GM18520 (cell line): ENCODE data around the gene MRPL14.
"Not testable (repeated sequence)": the region's sequence is repeated elsewhere in the genome, so short reads cannot be mapped to it uniquely, and the experiment has no call there.

Experiments used
- ATAC-seq: cut with Tn5 transposase; IDR thresholded peaks from one replicate; pipeline ENCODE4 v1.9.1; 2021; ENCODE audit not compliant: unreplicated experiment

The MRPL14 gene

GRCh38 chr6:44150317-44150917 is 23.2 kb upstream of the MRPL14 start:
- ATAC-seq, result no peak

DNA sequence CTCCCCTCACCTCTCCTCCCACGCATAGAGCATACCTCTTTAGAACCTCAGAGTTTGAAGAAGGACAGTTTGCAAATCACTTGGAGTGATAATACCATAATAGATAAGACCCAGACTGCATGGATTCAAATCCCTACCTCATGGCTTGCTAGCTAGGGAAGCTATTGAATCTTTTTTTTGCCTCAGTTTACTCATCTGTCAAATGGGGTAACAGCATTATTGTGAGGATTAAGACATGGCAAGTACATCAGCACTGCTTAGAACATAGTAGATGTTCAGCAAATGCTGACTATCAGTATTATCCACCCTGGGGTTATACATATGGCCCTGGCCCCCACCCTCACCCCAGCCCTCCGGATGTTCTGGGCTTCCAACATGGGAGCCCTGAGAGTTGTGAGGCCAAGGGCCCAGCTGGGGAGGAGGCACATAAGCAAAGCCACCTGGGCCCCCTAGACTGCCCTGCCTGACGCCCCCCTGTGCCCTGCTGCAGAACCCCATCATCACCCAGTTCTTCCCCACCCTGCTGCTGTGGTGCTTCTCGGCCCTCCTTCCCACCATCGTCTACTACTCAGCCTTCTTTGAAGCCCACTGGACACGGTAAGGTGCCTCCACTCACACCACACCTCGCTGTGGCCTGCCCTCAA is 22.2 kb upstream of the MRPL14 start:
- ATAC-seq, result no peak

DNA sequence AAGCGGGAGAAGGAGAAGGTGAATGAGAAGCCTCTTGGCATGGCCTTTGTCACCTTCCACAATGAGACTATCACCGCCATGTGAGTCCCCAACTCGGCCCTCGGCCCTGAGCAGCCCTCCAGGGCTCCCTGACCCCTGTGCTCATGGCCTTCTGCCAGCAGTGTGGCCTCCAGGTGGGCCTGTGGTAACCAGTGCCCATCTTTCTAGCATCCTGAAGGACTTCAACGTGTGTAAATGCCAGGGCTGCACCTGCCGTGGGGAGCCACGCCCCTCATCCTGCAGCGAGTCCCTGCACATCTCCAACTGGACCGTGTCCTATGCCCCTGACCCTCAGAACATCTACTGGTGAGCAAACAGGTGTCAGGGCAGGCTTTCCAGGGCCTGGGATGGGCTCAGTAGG is 21.1 kb upstream of the MRPL14 start:
- ATAC-seq, result no peak

DNA sequence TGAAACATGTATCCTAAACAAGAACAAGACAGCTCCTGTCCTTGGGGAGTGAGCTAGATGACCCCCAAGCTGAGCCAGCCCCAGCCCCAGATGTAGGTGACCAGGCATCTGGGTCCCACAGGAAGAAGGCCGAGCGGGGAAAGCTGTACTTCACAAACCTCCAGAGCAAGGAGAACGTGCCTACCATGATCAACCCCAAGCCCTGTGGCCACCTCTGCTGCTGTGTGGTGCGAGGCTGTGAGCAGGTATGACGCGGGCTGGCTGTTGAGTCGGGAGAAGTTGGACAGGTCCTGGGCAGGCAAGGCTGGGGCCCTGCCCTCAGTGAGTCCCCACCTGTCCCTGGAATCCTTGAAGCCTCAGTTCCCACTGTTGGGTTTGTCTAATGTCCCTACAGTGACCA is 20.0 kb upstream of the MRPL14 start:
- no peak for ATAC-seq

DNA sequence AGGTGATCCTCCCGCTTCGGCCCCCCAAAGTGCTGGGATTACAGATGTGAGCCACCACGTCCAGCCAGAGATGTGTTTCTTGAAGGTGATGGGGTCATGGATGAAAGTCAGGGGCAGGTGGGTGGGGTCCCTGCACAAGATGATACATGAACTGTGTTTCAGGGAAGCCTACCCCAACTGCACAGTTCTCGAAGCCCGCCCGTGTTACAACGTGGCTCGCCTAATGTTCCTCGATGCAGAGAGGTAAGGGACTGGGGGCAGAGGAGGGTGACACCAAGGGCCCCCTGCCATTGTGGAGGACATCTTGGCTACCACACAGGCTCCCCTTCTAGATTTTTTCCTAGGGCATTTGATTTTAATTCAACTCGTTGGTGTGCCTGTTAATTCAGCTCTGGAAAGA is 19.4 kb upstream of the MRPL14 start:
- ATAC-seq, result no peak

DNA sequence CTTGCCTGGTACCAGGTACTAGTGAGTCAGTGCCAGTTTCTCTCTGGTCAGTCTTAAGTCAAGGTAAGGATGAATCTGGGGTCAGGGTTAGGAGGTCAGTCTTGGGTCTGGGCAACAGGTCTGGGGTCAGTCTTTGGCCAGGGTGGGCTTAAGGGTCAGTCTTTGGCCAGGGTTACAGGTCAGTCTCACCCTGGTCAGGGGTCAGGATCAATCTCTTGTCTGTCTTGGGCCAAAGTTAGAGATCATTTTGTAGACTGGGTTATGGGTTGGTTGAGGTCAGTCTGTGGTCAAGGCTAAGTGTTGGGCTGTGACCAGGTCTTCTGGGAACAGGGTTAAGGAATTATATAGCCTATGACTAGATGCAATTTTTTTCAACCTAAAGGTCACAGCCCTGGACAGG is 18.6 kb upstream of the MRPL14 start:
- no peak for ATAC-seq

- ATAC-seq, result not testable (repeated sequence)
Measured at GRCh38 chr6:44144536-44144935, 17.3 kb upstream of the MRPL14 start.

- no peak for ATAC-seq
Measured at GRCh38 chr6:44143731-44144130, 16.5 kb upstream of the MRPL14 start.

DNA sequence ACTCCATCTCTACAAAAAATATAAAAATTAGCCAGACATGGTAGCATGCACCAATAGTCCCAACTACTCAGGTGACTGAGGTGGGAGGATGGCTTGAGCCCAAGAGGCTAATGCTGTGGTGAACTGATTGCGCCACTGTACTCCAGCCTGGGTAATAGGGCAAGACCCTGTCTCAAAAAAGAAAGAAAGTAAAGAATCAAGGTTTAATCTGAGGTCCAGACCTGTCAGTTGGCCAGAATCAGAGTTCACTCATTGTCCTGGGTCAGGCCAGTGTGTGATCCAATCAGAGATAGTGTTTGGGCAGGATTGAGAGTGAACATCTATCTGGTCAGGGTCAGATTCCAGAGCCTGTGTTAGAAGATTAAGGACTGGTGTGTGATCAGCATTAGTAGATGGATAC is 15.6 kb upstream of the MRPL14 start:
- ATAC-seq, result no peak

GRCh38 chr6:44139351-44139743 is 12.1 kb upstream of the MRPL14 start:
- no peak for ATAC-seq

DNA sequence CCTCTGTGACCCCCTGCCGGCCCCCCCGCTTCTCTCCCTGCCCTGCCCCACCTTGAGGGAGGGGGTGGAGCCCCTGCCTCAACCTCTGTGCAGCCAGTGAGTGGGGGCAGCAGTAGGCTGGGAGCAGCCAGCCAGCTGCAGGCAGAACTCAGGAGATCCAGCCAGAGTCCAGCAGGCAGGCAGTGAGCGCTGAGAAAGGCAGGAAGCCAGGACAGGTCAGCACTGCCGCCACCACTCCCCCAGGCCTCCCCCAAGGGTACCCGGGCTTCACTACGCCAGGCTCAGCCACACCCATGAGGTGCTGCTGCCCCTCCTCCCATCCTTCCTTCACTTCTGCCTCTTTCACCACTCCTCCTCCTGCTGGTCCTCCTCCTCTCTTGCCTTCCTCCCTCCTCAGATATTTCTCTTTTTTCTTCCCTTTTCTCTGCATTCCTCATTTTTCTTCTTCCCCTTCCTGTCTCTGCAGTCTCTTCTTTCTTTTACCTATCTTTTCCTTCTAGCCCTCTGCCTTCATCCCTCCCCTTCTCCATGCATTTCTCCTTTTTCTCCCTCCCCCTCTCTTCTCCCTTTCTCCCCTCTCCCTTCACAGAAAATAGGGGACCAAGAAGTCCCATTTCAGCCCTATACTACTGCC is 11.6 kb upstream of the MRPL14 start:
- ATAC-seq, result no peak

DNA sequence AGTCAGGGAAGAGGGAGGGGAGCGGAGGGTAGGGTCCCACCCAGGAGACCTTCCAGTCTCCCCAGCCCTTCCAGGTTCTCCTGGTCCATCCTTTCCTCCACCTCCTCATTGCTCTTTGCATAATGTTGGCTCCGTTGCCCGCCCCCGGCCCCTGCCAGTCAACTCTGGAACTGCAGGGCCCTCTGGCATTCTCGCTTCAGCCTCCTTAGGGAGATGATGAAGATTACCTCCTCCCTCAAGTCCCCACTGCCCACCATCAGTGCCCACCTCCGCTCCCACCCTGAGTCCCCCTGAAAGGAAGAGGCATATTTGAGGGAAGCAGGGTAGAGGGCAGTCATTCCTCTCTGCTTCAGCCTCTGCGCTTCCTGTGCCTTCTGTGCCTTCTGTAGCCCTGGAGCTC is 8.6 kb upstream of the MRPL14 start:
- no peak for ATAC-seq

- ATAC-seq, result no peak
Measured at GRCh38 chr6:44135173-44135758, 8.0 kb upstream of the MRPL14 start.

DNA sequence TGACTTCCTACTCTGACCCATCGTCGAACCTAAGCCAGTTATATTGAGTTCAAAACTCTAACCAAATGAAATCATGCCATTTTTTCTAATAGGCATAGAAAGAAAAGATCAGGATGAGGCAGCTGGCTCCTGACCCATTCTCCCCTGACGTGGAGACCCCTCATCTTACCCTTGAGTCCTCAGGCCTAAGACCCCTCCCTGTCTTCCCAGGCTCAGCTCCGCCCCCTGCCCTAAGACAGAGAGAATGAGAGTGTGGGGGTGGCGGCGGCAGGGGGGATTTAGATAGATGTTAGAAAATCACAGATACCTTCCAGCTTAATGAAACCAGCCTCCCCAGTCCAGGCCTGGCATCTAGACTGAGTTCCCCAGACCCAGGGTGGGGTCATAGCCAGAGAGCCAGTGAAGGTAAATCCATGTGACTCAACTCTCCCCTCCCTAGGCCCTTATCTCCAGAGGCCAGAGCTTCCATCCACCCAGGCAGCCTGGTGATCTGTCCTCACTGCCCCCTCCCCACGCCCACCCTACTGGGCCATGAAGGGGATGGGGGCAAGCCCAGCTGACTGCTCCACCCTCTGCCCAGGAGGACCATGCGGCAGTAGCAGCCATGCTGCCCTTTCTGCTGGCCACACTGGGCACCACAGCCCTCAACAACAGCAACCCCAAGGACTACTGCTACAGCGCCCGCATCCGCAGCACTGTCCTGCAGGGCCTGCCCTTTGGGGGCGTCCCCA is 6.9 kb upstream of the MRPL14 start:
- no peak for ATAC-seq

DNA sequence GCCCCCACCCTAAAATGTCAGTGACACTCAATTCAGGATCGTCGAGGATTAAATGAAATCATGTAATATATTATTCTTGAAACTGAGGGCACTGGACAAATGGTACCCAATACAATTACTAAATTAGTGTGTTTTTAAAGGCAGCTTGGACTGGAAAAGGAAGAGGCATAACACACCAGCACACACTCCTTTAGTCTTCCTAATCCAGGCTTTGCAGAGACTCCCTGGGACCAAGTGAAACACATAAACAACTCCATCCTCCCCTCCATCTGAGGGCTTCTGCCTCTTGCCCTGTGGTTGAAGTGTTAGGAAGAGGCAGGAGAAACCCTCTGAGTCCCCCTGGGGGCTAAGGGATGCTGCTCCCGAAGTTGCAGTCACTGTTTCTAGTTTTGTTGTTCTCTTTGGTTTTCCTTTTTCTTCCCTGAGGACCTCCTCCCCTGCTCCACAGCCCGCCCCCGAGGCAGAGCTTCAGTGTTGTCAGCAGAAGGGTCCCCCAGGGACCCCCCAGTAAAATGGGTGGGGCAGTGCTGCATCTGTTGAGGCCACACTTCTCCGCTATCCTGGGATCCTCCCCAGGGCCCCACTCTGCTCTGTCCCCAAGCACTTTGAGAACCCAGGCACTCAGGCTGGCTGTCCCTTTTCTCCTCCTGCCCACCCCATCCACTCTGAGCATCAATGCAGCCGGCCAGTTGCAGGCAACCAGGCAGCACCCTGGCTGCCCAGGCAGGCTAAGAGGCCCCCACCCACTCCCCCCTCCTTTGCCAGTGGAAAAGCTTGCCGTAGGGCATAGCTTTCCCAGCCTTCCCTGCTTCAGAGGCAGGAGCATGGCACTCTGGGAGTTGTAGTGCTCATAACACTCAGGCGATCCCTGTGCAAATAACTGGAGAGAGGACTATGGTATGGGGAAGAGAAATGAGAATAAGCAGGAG is 6.0 kb upstream of the MRPL14 start:
- ATAC-seq, result no peak

DNA sequence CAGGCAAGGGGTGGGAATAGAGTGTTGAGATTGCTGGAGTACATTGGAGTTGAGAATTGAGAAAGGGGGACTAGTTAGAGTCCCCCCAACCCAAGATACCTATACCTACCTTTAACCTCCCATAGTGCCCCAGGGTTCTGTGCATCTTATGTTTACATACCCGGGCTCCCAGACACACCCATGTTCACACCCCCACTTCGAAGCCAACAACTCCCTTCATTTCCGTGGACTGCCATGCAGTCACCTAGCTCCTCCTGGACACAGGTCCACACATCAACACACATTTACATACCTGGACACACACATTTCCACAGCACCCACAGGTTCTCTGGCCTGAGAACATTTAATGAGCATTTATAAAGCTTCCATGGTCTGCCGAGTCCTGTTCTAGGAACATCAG is 5.2 kb upstream of the MRPL14 start:
- ATAC-seq, result no peak

GRCh38 chr6:44131892-44132291 is 4.6 kb upstream of the MRPL14 start:
- no peak for ATAC-seq

DNA sequence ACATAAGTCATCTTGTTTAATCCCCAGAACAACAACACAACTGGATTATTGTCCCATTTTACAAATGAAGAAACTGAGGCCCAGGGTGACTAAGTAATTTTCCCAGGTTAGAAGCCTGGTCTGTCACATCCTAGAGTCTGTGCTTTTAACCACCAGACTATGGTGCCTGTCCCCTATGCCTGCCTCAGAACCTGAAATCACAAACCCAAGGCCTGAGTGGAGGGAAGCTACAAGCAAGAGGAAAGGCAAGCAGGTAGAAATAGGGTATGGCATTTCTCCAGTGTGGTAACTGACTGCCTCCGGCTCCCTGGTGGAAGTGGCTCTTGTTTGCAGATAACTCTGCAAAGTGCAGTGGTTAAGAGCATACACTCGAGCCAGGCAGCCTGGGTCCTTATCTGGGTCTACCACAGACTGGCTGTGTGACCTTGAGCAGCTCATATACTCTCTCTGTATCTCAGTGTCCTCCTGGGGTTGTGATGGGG is 2.6 kb upstream of the MRPL14 start:
- ATAC-seq, result no peak

- ATAC-seq, result no peak
Measured at GRCh38 chr6:44128020-44128917, 1.0 kb upstream of the MRPL14 start.
